Measurements from ENCODE around the gene ANKS1B. TPM values are rescaled to one million over a fixed set of nuclear protein-coding genes. Genes with fewer than 3 reads are reported as not detected.

Gene ANKS1B
- total RNA-seq, 6 experiments from 2014 or later = 0.31 to 0.66 (median 0.37) TPM

DNA sequence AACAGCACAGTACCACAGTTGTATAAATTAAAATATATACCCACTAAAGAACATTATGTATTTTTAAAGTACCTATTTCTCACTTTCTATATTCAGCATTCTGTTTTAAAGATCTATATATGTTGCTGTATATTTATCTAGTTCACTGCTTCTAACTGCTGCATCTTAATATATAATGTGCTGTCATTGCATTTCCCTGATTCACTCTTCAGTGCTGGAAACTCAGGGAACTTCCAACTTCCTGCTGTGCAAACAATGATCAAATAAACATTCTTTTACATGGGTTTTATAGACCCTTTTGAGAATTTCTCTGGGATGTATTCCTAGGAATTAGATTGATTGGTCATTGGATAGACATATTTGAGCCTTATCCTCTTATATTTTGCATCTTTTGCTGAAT lies 960.5 kb downstream of the ANKS1B start:
- Mint-ChIP-seq H3K4me3 (no peak overlapping the region), H3K4me1 (ENCODE audit: low read depth) (no peaks in the 10 kb centered on the region), H3K36me3 (ENCODE audit: low read depth) (no peaks in the 10 kb centered on the region), H3K27me3 (ENCODE audit: insufficient read depth) (no peaks in the 10 kb centered on the region), H3K9me3 (peaks cover 5% of the 10 kb centered on the region; the same call in 1 of the 2 replicates), H3K27ac (no peak overlapping the region)
- DNase-seq = no peak
- TF ChIP-seq, protein P1, sequence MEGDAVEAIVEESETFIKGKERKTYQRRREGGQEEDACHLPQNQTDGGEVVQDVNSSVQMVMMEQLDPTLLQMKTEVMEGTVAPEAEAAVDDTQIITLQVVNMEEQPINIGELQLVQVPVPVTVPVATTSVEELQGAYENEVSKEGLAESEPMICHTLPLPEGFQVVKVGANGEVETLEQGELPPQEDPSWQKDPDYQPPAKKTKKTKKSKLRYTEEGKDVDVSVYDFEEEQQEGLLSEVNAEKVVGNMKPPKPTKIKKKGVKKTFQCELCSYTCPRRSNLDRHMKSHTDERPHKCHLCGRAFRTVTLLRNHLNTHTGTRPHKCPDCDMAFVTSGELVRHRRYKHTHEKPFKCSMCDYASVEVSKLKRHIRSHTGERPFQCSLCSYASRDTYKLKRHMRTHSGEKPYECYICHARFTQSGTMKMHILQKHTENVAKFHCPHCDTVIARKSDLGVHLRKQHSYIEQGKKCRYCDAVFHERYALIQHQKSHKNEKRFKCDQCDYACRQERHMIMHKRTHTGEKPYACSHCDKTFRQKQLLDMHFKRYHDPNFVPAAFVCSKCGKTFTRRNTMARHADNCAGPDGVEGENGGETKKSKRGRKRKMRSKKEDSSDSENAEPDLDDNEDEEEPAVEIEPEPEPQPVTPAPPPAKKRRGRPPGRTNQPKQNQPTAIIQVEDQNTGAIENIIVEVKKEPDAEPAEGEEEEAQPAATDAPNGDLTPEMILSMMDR (IDR thresholded peaks at IDR 0.05) = no peak

DNA sequence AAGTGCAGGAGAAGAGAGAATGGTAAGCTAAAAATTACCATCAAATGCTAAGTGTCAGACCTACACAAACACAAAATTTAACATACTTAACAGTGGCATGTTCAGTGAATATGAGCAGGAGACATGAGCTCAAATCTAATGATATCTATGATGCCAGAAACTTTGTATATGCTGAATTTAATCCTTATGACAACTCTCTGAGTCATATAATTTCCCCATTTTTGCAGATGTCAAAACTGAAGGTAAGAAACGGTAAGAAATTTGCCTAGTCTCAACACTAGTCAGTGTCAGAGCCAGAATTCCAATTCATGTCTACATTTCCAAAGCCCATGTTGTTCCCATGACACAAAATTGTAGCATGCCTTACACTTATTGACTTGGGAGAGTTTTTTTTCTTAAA lies 963.9 kb downstream of the ANKS1B start:
- Mint-ChIP-seq H3K27me3 (ENCODE audit: insufficient read depth) (no peaks in the 10 kb centered on the region), H3K4me3 (no peak overlapping the region), H3K4me1 (ENCODE audit: low read depth) (no peaks in the 10 kb centered on the region), H3K27ac (no peak overlapping the region), H3K9me3 (peaks cover 5% of the 10 kb centered on the region; the same call in 1 of the 2 replicates), H3K36me3 (ENCODE audit: low read depth) (no peaks in the 10 kb centered on the region)
- DNase-seq = no peak
- TF ChIP-seq, protein P1 (IDR thresholded peaks at IDR 0.05) = no peak

DNA sequence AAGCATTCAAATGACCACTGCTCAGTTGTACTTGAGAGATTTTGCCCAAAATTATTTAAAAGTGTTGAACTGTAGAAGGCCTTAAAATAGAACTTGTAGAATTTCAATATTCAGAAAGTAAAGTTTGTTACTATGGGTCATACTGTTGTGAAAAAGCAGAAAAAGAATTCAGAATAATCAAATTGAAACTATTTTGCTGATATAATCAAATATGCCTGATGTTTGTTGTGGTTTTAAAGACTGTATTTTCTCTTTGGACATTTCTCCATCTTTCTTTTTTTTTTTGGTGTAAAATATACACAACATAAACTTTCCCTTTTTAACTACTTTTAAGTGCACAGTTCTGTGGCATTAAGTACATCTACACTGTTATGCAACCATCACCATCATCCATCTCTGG lies 964.9 kb downstream of the ANKS1B start:
- H3K36me3 Mint-ChIP-seq (ENCODE audit: low read depth) = no peaks in the 10 kb centered on the region
- H3K4me1 Mint-ChIP-seq (ENCODE audit: low read depth) = no peaks in the 10 kb centered on the region
- TF ChIP-seq, protein P1 (IDR thresholded peaks at IDR 0.05) = no peak
- H3K9me3 Mint-ChIP-seq = peaks cover 7% of the 10 kb centered on the region; the same call in 1 of the 2 replicates
- H3K27me3 Mint-ChIP-seq (ENCODE audit: insufficient read depth) = no peaks in the 10 kb centered on the region
- DNase-seq = no peak
- H3K27ac Mint-ChIP-seq = no peak overlapping the region
- H3K4me3 Mint-ChIP-seq = no peak overlapping the region

DNA sequence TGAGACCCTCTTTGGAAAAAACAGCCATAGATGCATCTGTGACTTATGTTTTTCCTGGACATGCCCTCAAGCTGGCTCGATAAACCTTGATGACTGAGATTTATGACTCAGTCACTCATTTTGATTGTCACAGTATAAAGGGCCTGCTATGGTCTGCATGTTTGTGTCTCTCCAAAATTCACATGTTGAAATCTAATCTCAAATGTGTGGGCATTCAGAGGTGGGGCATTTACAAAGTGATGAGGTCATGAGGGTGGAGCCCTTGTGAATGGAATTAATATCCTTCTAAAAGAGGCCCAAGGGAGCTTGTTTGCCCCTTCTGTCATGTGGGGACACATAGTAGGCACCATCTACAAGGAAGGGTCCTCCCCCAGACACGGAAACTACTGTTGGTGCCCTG lies 966.8 kb downstream of the ANKS1B start:
- H3K9me3 Mint-ChIP-seq = peaks cover 8% of the 10 kb centered on the region; the same call in 1 of the 2 replicates
- DNase-seq = no peak
- no peaks in the 10 kb centered on the region for H3K27me3 Mint-ChIP-seq (ENCODE audit: insufficient read depth)
- no peak overlapping the region for H3K27ac Mint-ChIP-seq
- H3K36me3 Mint-ChIP-seq (ENCODE audit: low read depth) = no peaks in the 10 kb centered on the region
- no peaks in the 10 kb centered on the region for H3K4me1 Mint-ChIP-seq (ENCODE audit: low read depth)
- TF ChIP-seq, protein P1 (IDR thresholded peaks at IDR 0.05) = no peak
- H3K4me3 Mint-ChIP-seq = no peak overlapping the region

GRCh38 chr12:99009654-99010296 lies 975.0 kb downstream of the ANKS1B start:
- no peak overlapping the region for H3K27ac Mint-ChIP-seq
- H3K4me1 Mint-ChIP-seq (ENCODE audit: low read depth) = no peaks in the 10 kb centered on the region
- no peak for DNase-seq
- H3K4me3 Mint-ChIP-seq = no peak overlapping the region
- H3K27me3 Mint-ChIP-seq (ENCODE audit: insufficient read depth) = no peaks in the 10 kb centered on the region
- no peaks in the 10 kb centered on the region for H3K36me3 Mint-ChIP-seq (ENCODE audit: low read depth)
- H3K9me3 Mint-ChIP-seq = peaks cover 1% of the 10 kb centered on the region; the same call in 1 of the 2 replicates
- TF ChIP-seq, protein P1 (IDR thresholded peaks at IDR 0.05) = no peak
